AG09319 (cell line): ENCODE data around the gene FANCC.
A peak's percentile ranks its signal among the peaks of the same experiment; 100 is the strongest.

Experiments
- DNase-seq: peaks from one replicate; pipeline ENCODE4 v3.0.0-alpha.2; 2010; ENCODE audit warnings: low read depth; ENCODE audit errors: extremely low read depth
- CTCF ChIP-seq: IDR thresholded peaks from 2 replicates; pipeline ENCODE4 v1.5.1; 2011; ENCODE audit warnings: low read depth, mild to moderate bottlenecking, inconsistent platforms, low read length, moderate library complexity

Gene FANCC

GRCh38 chr9:95077053-95077765 lies 240.3 kb downstream of the FANCC start:
- TF ChIP-seq CTCF: no peak; the same call in 1 of the 2 replicates
- no peak for DNase-seq

- TF ChIP-seq CTCF: no peak
- no peak for DNase-seq
These were observed 240.8 kb downstream of the FANCC start for GRCh38 chr9:95076696-95077052.

GRCh38 chr9:95075700-95076099 lies 241.8 kb downstream of the FANCC start:
- no peak for DNase-seq
- no peak for TF ChIP-seq CTCF

GRCh38 chr9:95074632-95075031 lies 242.9 kb downstream of the FANCC start:
- no peak for DNase-seq
- TF ChIP-seq CTCF: no peak

GRCh38 chr9:95073918-95074317 lies 243.6 kb downstream of the FANCC start:
- no peak for TF ChIP-seq CTCF
- DNase-seq: no peak

GRCh38 chr9:95073042-95073607 lies 244.4 kb downstream of the FANCC start:
- DNase-seq: no peak
- peak; percentile 21 for TF ChIP-seq CTCF

GRCh38 chr9:95071925-95072324 lies 245.6 kb downstream of the FANCC start:
- no peak for TF ChIP-seq CTCF
- no peak for DNase-seq
